ENCODE measurements around the gene SCNN1A. TPM values are rescaled to one million over a fixed set of nuclear protein-coding genes. Genes with fewer than 3 reads are reported as not detected.

The SCNN1A gene
- total and polyA plus RNA-seq, 2 of the 13 experiments (the other 11 are each of a cell fraction or from before 2014, with no cell fraction given), result 1.5 to 14.6 TPM

DNA sequence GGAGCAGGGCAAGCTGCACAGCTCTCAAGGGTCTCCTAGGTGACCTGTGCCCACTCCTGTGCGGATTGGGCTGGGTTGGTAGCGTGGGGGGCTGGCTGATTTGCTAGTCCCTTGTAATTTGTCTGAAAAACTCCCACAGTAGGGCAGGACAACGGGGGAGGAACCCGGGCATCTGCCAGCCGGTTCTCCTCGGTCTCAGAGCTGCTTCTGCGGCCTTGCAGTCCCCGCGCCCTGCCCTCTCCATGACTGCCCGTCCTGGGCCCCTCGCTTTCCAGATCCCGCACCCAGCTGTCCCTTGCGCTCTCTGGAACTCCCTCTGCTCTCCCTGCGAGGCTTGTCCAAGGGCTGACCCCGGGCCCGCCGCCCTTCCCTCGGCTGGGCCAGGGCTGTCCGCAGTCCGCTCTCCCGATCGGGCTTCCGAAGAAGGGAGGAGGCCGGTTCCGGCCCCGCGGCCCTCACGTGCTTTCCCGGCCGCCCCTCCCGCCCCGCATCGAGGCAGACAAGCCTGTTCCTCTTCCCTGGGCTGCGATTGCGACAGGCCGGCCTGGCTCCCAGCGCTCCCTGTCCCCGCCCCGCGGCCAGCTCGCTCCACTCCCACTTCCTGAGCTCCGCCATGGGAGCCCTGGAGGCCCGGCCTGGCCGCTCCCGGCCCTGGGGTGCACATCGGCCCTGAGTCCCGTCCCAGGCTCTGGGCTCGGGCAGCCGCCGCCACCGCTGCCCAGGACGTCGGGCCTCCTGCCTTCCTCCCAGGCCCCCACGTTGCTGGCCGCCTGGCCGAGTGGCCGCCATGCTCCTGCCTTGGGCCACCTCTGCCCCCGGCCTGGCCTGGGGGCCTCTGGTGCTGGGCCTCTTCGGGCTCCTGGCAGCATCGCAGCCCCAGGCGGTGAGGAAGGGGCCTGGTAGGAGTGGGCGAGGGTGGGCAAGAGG lies 8.5 kb upstream of the SCNN1A start, which contains the start of gene LTBR (continued):
- TF ChIP-seq, protein P1, sequence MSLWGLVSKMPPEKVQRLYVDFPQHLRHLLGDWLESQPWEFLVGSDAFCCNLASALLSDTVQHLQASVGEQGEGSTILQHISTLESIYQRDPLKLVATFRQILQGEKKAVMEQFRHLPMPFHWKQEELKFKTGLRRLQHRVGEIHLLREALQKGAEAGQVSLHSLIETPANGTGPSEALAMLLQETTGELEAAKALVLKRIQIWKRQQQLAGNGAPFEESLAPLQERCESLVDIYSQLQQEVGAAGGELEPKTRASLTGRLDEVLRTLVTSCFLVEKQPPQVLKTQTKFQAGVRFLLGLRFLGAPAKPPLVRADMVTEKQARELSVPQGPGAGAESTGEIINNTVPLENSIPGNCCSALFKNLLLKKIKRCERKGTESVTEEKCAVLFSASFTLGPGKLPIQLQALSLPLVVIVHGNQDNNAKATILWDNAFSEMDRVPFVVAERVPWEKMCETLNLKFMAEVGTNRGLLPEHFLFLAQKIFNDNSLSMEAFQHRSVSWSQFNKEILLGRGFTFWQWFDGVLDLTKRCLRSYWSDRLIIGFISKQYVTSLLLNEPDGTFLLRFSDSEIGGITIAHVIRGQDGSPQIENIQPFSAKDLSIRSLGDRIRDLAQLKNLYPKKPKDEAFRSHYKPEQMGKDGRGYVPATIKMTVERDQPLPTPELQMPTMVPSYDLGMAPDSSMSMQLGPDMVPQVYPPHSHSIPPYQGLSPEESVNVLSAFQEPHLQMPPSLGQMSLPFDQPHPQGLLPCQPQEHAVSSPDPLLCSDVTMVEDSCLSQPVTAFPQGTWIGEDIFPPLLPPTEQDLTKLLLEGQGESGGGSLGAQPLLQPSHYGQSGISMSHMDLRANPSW (CRISPR knock-in tag; IDR thresholded peaks at IDR 0.05; ENCODE audit: borderline replicate concordance), result no peak; the same call in 1 of the 2 replicates
- TF ChIP-seq ZSCAN12 (CRISPR knock-in tag; IDR thresholded peaks at IDR 0.05) (no peak), SP5 (CRISPR knock-in tag; IDR thresholded peaks at IDR 0.05; ENCODE audit: borderline replicate concordance, low read depth) (peak; percentile 89), REL (CRISPR knock-in tag; conservative IDR thresholded peaks at IDR 0.05) (peak; percentile 0; the same call in 1 of the 2 replicates), ELF3 (CRISPR knock-in tag; IDR thresholded peaks at IDR 0.05) (peak; percentile 91), ZNF124 (CRISPR knock-in tag; IDR thresholded peaks at IDR 0.05) (peak; percentile 64), ZNF430 (CRISPR knock-in tag; IDR thresholded peaks at IDR 0.05) (peak; percentile 65; the same call in 1 of the 2 replicates), CENPBD1 (CRISPR knock-in tag; IDR thresholded peaks at IDR 0.05; ENCODE audit: borderline replicate concordance, low read depth) (no peak; the same call in 1 of the 2 replicates), RFXANK (CRISPR knock-in tag; IDR thresholded peaks at IDR 0.05) (peak; percentile 63; the same call in 1 of the 2 replicates), ATF7 (IDR thresholded peaks at IDR 0.05) (no peak), ATF7 (CRISPR knock-in tag; IDR thresholded peaks at IDR 0.05) (no peak), ZNF180 (CRISPR knock-in tag; IDR thresholded peaks at IDR 0.05; ENCODE audit: borderline replicate concordance, low read depth) (no peak), DMTF1 (CRISPR knock-in tag; IDR thresholded peaks at IDR 0.05) (0 out of 2 replicates have a peak, but pooled peaks have one; percentile 76), AGO1 (IDR thresholded peaks at IDR 0.05; ENCODE audit: low read depth, low read length, poor library complexity, severe bottlenecking) (no peak), ZFX (CRISPR knock-in tag; IDR thresholded peaks at IDR 0.05; ENCODE audit: low read depth) (peak; percentile 98), STAG1 (CRISPR knock-in tag; IDR thresholded peaks at IDR 0.05) (peak; percentile 33)
- TF ChIP-seq, protein P2, sequence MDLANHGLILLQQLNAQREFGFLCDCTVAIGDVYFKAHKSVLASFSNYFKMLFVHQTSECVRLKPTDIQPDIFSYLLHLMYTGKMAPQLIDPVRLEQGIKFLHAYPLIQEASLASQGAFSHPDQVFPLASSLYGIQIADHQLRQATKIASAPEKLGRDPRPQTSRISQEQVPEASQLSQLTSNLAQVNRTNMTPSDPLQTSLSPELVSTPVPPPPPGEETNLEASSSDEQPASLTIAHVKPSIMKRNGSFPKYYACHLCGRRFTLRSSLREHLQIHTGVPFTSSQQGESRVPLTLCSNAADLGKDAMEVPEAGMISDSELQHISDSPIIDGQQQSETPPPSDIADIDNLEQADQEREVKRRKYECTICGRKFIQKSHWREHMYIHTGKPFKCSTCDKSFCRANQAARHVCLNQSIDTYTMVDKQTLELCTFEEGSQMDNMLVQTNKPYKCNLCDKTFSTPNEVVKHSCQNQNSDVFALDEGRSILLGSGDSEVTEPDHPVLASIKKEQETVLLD (CRISPR knock-in tag; IDR thresholded peaks at IDR 0.05; ENCODE audit: low read depth), result peak; percentile 50; the same call in 1 of the 2 replicates
- TF ChIP-seq, protein P3, sequence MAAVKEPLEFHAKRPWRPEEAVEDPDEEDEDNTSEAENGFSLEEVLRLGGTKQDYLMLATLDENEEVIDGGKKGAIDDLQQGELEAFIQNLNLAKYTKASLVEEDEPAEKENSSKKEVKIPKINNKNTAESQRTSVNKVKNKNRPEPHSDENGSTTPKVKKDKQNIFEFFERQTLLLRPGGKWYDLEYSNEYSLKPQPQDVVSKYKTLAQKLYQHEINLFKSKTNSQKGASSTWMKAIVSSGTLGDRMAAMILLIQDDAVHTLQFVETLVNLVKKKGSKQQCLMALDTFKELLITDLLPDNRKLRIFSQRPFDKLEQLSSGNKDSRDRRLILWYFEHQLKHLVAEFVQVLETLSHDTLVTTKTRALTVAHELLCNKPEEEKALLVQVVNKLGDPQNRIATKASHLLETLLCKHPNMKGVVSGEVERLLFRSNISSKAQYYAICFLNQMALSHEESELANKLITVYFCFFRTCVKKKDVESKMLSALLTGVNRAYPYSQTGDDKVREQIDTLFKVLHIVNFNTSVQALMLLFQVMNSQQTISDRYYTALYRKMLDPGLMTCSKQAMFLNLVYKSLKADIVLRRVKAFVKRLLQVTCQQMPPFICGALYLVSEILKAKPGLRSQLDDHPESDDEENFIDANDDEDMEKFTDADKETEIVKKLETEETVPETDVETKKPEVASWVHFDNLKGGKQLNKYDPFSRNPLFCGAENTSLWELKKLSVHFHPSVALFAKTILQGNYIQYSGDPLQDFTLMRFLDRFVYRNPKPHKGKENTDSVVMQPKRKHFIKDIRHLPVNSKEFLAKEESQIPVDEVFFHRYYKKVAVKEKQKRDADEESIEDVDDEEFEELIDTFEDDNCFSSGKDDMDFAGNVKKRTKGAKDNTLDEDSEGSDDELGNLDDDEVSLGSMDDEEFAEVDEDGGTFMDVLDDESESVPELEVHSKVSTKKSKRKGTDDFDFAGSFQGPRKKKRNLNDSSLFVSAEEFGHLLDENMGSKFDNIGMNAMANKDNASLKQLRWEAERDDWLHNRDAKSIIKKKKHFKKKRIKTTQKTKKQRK (IDR thresholded peaks at IDR 0.05; ENCODE audit: low read length), result no peak

Measured in HepG2 (cell line).